HCT116 (cell line): ENCODE measurements around the gene ATG10. TPM values are rescaled to one million over a fixed set of nuclear protein-coding genes. Genes with fewer than 3 reads are reported as not detected.

Source experiments
- ATAC-seq: fragments of 200-7000 bp; cut with Tn5 transposase; 2 replicates; pipeline ENCODE4 v1.9.1; 2020; ENCODE audit warnings: mild to moderate bottlenecking, moderate library complexity
- BruUV-seq: library from RNA; stranded (reverse); fragments of 400-500 nt; replicated peaks from 2 replicates; lab custom pipeline; 2021; lab: Mats Ljungman, UMichigan
- CTCF ChIA-PET: fragments of 300-600 bp; sonication (Branson Sonifier 250); formaldehyde crosslinking; loops from one replicate; lab custom pipeline; 2021; ENCODE audit warnings: antibody characterized with exemption; lab: Charles Lee
- POLR2A ChIA-PET: fragments of 300-600, 350-600 bp; sonication (Branson Sonifier 250); formaldehyde crosslinking; loops from one replicate; lab custom pipeline; 2021; ENCODE audit warnings: antibody characterized with exemption; lab: Charles Lee
- RAD21 ChIA-PET, 2 experiments: fragments of 300-600 bp; sonication (Branson Sonifier 250); formaldehyde crosslinking; loops; one replicate each; lab custom pipeline; 2023; ENCODE audit warnings: low total read pairs in 2 of 2; ENCODE audit not compliant: uncharacterized antibody in 2 of 2, unreplicated experiment in 2 of 2, low non-redundant PET in 1 of 2; lab: Charles Lee
- DNase-seq: peaks from one replicate; pipeline ENCODE4 v3.0.0-alpha.2; 2010; ENCODE audit warnings: low read depth, low spot score
- H2AFZ ChIP-seq: fragments of 200-600 bp; shearing (Covaris generic), sonication (generic); 2 replicates; pipeline ENCODE4 v1.6.1; 2017; ENCODE audit warnings: low read depth, mixed run types, mixed read lengths, antibody characterized with exemption, low read length; ENCODE audit not compliant: poor library complexity, severe bottlenecking
- H3K27ac ChIP-seq: 2 replicates; pipeline ENCODE4 v1.5.1; 2012; ENCODE audit warnings: low read depth, low read length
- H3K27me3 ChIP-seq: fragments of 200-600 bp; sonication (generic); 2 replicates; pipeline ENCODE4 v1.6.1; 2016; ENCODE audit warnings: mixed run types, low read length, mixed read lengths; ENCODE audit not compliant: insufficient read depth
- H3K36me3 ChIP-seq, 2 experiments: fragments of 200-500 bp in 1 of 2; fragments of 200-600 bp in 1 of 2; sonication (Bioruptor generic) in 1 of 2; sonication (generic) in 1 of 2; 2 replicates each; pipeline versions ENCODE4 v1.5.1 to v1.6.1; 2014 to 2016; ENCODE audit warnings: low read length in 2 of 2, inconsistent platforms in 1 of 2, mixed read lengths in 1 of 2, mixed run types in 1 of 2; ENCODE audit not compliant: insufficient read depth in 2 of 2, control insufficient read depth in 1 of 2
- H3K4me1 ChIP-seq, 2 experiments: fragments of 200-600 bp in 1 of 2; sonication (generic) in 1 of 2; 2 replicates each; pipeline versions ENCODE4 v1.5.1 to v1.6.1; 2012 to 2017; ENCODE audit warnings: low read length in 2 of 2, inconsistent platforms in 1 of 2, mild to moderate bottlenecking in 1 of 2, mixed read lengths in 1 of 2, mixed run types in 1 of 2, moderate library complexity in 1 of 2; ENCODE audit not compliant: insufficient read depth in 2 of 2, control insufficient read depth in 1 of 2
- H3K4me2 ChIP-seq: fragments of 200-600 bp; sonication (generic); 2 replicates; pipeline ENCODE4 v1.6.1; 2017; ENCODE audit warnings: mixed run types, low read length, mixed read lengths
- H3K4me3 ChIP-seq, 2 experiments: fragments of 200-600 bp in 1 of 2; sonication (generic) in 1 of 2; replicated peaks in 1 of 2; 2 replicates each; pipeline ENCODE4 v1.5.1; 2011 to 2016; ENCODE audit warnings: low read length in 2 of 2, control low read depth in 1 of 2, low read depth in 1 of 2, mild to moderate bottlenecking in 1 of 2, mixed read lengths in 1 of 2, mixed run types in 1 of 2
- H3K79me2 ChIP-seq: fragments of 200-600 bp; sonication (generic); 2 replicates; pipeline ENCODE4 v1.6.1; 2017; ENCODE audit warnings: mild to moderate bottlenecking, mixed run types, low read length, moderate library complexity, mixed read lengths; ENCODE audit not compliant: insufficient read depth
- H3K9ac ChIP-seq: fragments of 200-600 bp; sonication (generic); 2 replicates; pipeline ENCODE4 v1.6.1; 2016; ENCODE audit warnings: low read length, mixed read lengths
- H3K9me2 ChIP-seq: fragments of 200-600 bp; sonication (generic), shearing (Covaris generic); 2 replicates; pipeline ENCODE4 v1.6.1; 2017; ENCODE audit warnings: mixed run types, mild to moderate bottlenecking, moderate library complexity; ENCODE audit not compliant: insufficient read depth
- H3K9me3 ChIP-seq, 2 experiments: fragments of 200-500 bp in 1 of 2; fragments of 200-600 bp in 1 of 2; sonication (Bioruptor generic) in 1 of 2; sonication (generic) in 1 of 2; 2 replicates each; pipeline ENCODE4 v1.6.1; 2014 to 2017; ENCODE audit warnings: low read length in 2 of 2, mixed read lengths in 2 of 2, inconsistent platforms in 1 of 2, low read depth in 1 of 2, mild to moderate bottlenecking in 1 of 2, mixed run types in 1 of 2, moderate library complexity in 1 of 2; ENCODE audit not compliant: control insufficient read depth in 1 of 2, insufficient read depth in 1 of 2
- H4K20me1 ChIP-seq: fragments of 200-600 bp; sonication (generic), shearing (Covaris generic); 2 replicates; pipeline ENCODE4 v1.6.1; 2017; ENCODE audit warnings: mixed run types, mild to moderate bottlenecking, moderate library complexity; ENCODE audit not compliant: insufficient read depth
- ATF3 ChIP-seq: IDR thresholded peaks from 2 replicates; pipeline ENCODE4 v1.6.1; 2012
- CBX3 ChIP-seq: IDR thresholded peaks from 2 replicates; pipeline ENCODE4 v1.6.1; 2012; ENCODE audit warnings: low read depth
- CEBPB ChIP-seq: IDR thresholded peaks from 2 replicates; pipeline ENCODE4 v1.6.1; 2012; ENCODE audit warnings: low read depth
- EGR1 ChIP-seq: IDR thresholded peaks from 2 replicates; pipeline ENCODE4 v1.6.1; 2012; ENCODE audit warnings: low read depth
- EZH2 ChIP-seq: fragments of 200-600 bp; sonication (generic); IDR thresholded peaks from 2 replicates; pipeline ENCODE4 v1.6.1; 2017; ENCODE audit warnings: antibody characterized with exemption, mixed run types
- EZH2phosphoT487 ChIP-seq: fragments of 200-600 bp; IDR thresholded peaks from 2 replicates; pipeline ENCODE4 v1.6.1; 2018; ENCODE audit warnings: antibody characterized with exemption, borderline replicate concordance
- FOSL1 ChIP-seq: IDR thresholded peaks from 2 replicates; pipeline ENCODE4 v1.6.1; 2012; ENCODE audit warnings: low read depth
- JUND ChIP-seq: IDR thresholded peaks from 2 replicates; pipeline ENCODE4 v1.6.1; 2012
- MAX ChIP-seq: IDR thresholded peaks from 2 replicates; pipeline ENCODE4 v1.6.1; 2012
- POLR2AphosphoS5 ChIP-seq: IDR thresholded peaks from 2 replicates; pipeline ENCODE4 v1.6.1; 2011; ENCODE audit warnings: mild to moderate bottlenecking, low read depth, low read length, moderate library complexity
- RAD21 ChIP-seq: IDR thresholded peaks from 2 replicates; pipeline ENCODE4 v1.6.1; 2012; ENCODE audit warnings: low read depth, mild to moderate bottlenecking
- SIN3A ChIP-seq: IDR thresholded peaks from 2 replicates; pipeline ENCODE4 v1.6.1; 2012; ENCODE audit warnings: low read depth
- SP1 ChIP-seq: IDR thresholded peaks from 2 replicates; pipeline ENCODE4 v1.6.1; 2012; ENCODE audit warnings: low read depth
- SRF ChIP-seq: IDR thresholded peaks from 2 replicates; pipeline ENCODE4 v1.6.1; 2012; ENCODE audit warnings: low read depth
- TCF7L2 ChIP-seq: IDR thresholded peaks from 2 replicates; pipeline ENCODE4 v1.7.0; 2011; ENCODE audit warnings: borderline replicate concordance, inconsistent platforms; ENCODE audit not compliant: insufficient read depth, insufficient read length; ENCODE audit errors: extremely low read depth
- YY1 ChIP-seq: IDR thresholded peaks from 2 replicates; pipeline ENCODE4 v1.6.1; 2011; ENCODE audit warnings: low read length, low read depth, moderate library complexity, mild to moderate bottlenecking; ENCODE audit not compliant: insufficient replicate concordance; ENCODE audit errors: extremely low read depth
- ZFX ChIP-seq: fragments of 450-650 bp; IDR thresholded peaks from 2 replicates; pipeline ENCODE4 v1.6.1; 2017
- ZNF274 ChIP-seq: fragments of 200-500 bp; sonication (Bioruptor generic); IDR thresholded peaks from 2 replicates; pipeline ENCODE4 v1.6.1; 2014; ENCODE audit warnings: mild to moderate bottlenecking, low read depth, low read length, inconsistent platforms
- intact Hi-C: fragments of 100-400 bp; cut with micrococcal nuclease; formaldehyde crosslinking; loops from 2 replicates; pipeline ENCODE4 v1.10.0; 2022
- total RNA-seq: library from RNA; stranded (reverse); gene quantifications from one replicate; pipeline ENCODE4 v1.2.1, GENCODE V29; 2021; ENCODE audit not compliant: unreplicated experiment

Gene ATG10
- total RNA-seq, 1 experiment from 2014 or later: 9.4 TPM

- no peaks in the 10 kb centered on the region for H3K9me2 ChIP-seq
- intact Hi-C loops: no loop called here
- TF ChIP-seq ATF3 (no peak), SRF (no peak), ZFX (no peak), RAD21 (no peak), POLR2AphosphoS5 (no peak), YY1 (no peak), SP1 (no peak), EZH2phosphoT487 (no peak), CBX3 (no peak), TCF7L2 (no peak), CEBPB (no peak), ZNF274 (no peak), EZH2 (no peak), EGR1 (no peak), JUND (no peak), MAX (no peak), FOSL1 (no peak), SIN3A (no peak)
- POLR2A ChIA-PET: no interaction called here
- peak overlapping the region; percentile 93 to 94 for H3K4me3 ChIP-seq
- DNase-seq (no peak), ATAC-seq (no peak)
- RAD21 ChIA-PET: no interaction called here
- H3K36me3 ChIP-seq: peaks cover 22 to 32% of the 10 kb centered on the region in 2 experiments
- H3K4me1 ChIP-seq: peaks cover 4 to 23% of the 10 kb centered on the region in 2 experiments; a peak in 3 of 4 replicates
- peak overlapping the region; percentile 94 for H3K4me2 ChIP-seq
- H4K20me1 ChIP-seq: peaks cover 6% of the 10 kb centered on the region; the same call in 1 of the 2 replicates
- H3K9ac ChIP-seq: peak overlapping the region; percentile 92
- peak overlapping the region; percentile 74 for H3K27ac ChIP-seq
- no peaks in the 10 kb centered on the region for H3K9me3 ChIP-seq
- BruUV-seq: TSS peak; percentile 53
- CTCF ChIA-PET: no interaction called here
- peaks cover 50% of the 10 kb centered on the region for H3K79me2 ChIP-seq
- no peaks in the 10 kb centered on the region for H3K27me3 ChIP-seq
- no peak overlapping the region for H2AFZ ChIP-seq
Observed at GRCh38 chr5:82276800-82277612, 305.2 kb downstream of the ATG10 start.
